ENCODE data around the gene BCOR.

- TF ChIP-seq CTCF (IDR thresholded peaks at IDR 0.05) (no peak), POLR2A (IDR thresholded peaks at IDR 0.05) (no peak)
Measured at GRCh38 chrX:40035726-40036125, 62.0 kb downstream of the BCOR start.
